AG09319 (cell line): ENCODE data around the gene SAA1.

Source experiments
- DNase-seq: peaks from one replicate; pipeline ENCODE4 v3.0.0-alpha.2; 2010; ENCODE audit warnings: low read depth; ENCODE audit errors: extremely low read depth
- CTCF ChIP-seq: IDR thresholded peaks from 2 replicates; pipeline ENCODE4 v1.5.1; 2011; ENCODE audit warnings: low read depth, mild to moderate bottlenecking, inconsistent platforms, low read length, moderate library complexity

SAA1 gene

GRCh38 chr11:18313965-18314763, 48.1 kb downstream of the SAA1 start:
- TF ChIP-seq CTCF, result no peak
- no peak for DNase-seq

DNA sequence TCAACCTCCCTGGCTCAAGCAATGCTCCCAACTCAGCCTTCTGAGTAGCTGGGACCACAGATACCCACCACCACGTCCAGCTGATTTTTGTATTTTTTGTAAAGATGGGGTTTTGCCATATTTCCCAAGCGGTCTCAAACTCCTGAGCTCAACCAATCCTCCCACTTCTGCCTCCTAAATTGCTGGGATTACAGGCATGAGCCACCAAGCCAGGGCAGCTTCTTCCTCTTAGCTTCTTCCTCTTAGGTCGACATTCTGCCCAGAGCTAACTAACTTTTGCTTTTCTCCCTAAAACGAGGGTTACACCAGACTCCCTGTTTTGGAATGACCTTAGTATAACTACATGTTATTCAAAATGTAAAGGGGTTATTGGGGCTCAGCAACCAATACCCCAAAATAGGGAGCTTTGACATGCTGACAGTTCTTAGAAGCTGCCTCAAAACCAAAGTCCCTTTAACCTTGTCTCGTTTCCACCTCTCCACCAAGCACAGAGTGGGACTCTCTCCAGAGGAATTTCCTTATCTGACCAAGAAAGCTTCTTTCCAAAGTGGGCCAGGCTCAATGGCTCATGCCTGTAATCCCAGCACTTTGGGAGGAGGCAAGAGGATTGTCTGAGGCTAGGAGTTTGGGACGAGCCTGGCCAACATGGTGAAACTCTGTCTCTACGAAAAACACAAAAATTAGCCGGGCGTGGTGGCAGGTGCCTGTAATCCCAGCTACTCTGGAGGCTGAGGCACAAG, 48.9 kb downstream of the SAA1 start:
- TF ChIP-seq CTCF, result no peak
- DNase-seq, result no peak

DNA sequence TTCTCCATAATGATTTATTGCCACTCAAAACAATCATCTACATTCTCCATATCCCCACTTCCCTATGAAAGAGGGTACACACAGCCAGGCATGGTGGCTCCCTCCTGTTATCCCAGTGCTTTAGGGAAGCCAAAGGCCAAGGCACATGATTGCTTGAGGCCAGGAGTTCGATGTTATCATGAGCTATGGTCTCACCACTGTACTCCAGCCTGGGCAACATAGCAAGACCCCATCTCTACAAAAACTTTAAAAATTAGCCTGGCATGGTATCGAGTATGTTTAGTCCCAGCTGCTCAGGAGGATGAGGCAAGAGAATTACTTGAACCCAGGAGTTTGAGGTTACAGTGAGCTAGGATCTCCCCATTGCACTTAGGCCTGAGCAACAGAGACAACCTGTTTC, 49.8 kb downstream of the SAA1 start:
- DNase-seq, result no peak
- no peak for TF ChIP-seq CTCF

DNA sequence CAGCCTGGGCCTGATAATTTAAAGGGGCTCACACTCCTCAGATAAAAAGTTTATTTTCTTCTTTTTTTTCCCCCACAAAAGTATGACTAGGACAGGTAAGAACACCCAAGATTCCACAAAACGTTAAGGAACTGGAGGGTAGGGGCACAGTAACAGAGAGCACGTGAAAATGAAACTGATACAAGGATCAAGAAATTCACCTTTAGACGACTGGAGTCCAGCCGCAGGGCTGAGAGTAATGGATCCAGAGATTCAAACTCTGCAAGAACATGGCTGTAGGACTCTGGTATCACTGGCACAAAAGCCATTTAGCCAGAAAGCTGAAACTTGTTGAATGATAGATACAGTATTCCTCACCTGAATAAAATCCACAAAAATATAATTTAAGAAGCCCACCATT, 51.5 kb downstream of the SAA1 start:
- DNase-seq, result no peak
- no peak for TF ChIP-seq CTCF
